Peyer's patch (tissue), 4 donors: ENCODE data around the gene DACH1.

Source experiments
- CTCF ChIP-seq, 6 experiments: fragments of 450-650 bp in 4 of 6; fragments of 200-600 bp in 2 of 6; sonication (generic) in 1 of 6; IDR thresholded peaks; one replicate each; pipeline ENCODE4 v1.5.1; 2017 to 2019; ENCODE audit warnings: antibody characterized with exemption in 6 of 6, mild to moderate bottlenecking in 3 of 6, moderate library complexity in 1 of 6
- POLR2A ChIP-seq, 2 donors: fragments of 450-650 bp; IDR thresholded peaks; one replicate each; pipeline ENCODE4 v1.5.1; 2017; ENCODE audit warnings: antibody characterized with exemption in 2 of 2, mild to moderate bottlenecking in 2 of 2, moderate library complexity in 2 of 2

- TF ChIP-seq CTCF (IDR thresholded peaks at IDR 0.05) = peak in 4 of 6 experiments; percentile 37 to 83 (median 78)
- TF ChIP-seq POLR2A (IDR thresholded peaks at IDR 0.05) = no peak
Measured at GRCh38 chr13:71879129-71879535, 12.1 kb upstream of the DACH1 start.
